GM12874 (cell line): ENCODE measurements around the gene SPATA16.

Experiments
- TF ChIP-seq, protein P1 (sequence below): IDR thresholded peaks from 2 replicates; pipeline ENCODE4 v1.5.1; 2011; ENCODE audit warnings: low read depth, mild to moderate bottlenecking, control low read depth, low read length, moderate library complexity; ENCODE audit not compliant: insufficient read depth

Gene SPATA16

GRCh38 chr3:172903642-172904320 lies 237.3 kb downstream of the SPATA16 start:
- TF ChIP-seq, protein P1, sequence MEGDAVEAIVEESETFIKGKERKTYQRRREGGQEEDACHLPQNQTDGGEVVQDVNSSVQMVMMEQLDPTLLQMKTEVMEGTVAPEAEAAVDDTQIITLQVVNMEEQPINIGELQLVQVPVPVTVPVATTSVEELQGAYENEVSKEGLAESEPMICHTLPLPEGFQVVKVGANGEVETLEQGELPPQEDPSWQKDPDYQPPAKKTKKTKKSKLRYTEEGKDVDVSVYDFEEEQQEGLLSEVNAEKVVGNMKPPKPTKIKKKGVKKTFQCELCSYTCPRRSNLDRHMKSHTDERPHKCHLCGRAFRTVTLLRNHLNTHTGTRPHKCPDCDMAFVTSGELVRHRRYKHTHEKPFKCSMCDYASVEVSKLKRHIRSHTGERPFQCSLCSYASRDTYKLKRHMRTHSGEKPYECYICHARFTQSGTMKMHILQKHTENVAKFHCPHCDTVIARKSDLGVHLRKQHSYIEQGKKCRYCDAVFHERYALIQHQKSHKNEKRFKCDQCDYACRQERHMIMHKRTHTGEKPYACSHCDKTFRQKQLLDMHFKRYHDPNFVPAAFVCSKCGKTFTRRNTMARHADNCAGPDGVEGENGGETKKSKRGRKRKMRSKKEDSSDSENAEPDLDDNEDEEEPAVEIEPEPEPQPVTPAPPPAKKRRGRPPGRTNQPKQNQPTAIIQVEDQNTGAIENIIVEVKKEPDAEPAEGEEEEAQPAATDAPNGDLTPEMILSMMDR = no peak

- TF ChIP-seq, protein P1 = no peak
Observed at GRCh38 chr3:172892158-172892557, 248.9 kb downstream of the SPATA16 start.

DNA sequence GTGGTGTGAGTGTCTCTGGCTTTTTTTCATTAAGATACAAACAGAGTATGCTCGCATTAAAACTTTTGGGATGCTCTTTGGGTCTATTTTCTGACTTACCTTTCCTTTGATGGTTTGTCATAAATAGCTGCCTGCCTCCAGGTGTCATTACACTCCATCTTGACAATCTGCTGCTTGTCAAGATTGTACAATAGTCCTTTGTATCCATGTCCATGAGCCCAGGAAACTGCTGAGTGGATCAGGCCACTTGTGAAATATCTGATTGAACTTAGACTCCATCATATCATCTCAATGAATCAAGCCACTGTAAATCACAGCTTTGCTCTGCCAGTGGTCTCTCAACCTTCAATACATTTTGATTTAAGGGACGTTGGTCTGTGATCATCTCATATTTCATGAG lies 255.3 kb downstream of the SPATA16 start:
- TF ChIP-seq, protein P1 = no peak

DNA sequence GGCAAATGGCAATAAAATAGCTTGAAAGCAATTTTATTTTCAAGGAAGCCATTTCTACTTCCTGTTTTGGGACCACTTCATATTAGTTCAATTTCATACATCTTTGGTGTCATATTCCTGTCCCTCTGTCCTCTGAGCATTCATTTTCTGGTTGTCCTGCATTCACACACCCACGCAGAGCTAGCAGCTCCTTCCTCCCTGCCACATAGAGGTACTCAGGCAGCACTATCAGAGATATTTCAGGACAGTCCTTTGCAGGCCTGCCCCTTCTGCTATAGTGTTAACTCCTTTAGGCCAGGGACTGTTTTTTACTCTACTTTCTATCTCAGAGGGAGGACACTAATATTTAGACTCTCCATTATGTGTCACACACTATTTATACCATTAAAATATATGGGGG lies 258.5 kb downstream of the SPATA16 start:
- TF ChIP-seq, protein P1 = no peak

- TF ChIP-seq, protein P1 = no peak
Observed at GRCh38 chr3:172877011-172877410, 264.0 kb downstream of the SPATA16 start.

- TF ChIP-seq, protein P1 = no peak
Observed at GRCh38 chr3:172876297-172876696, 264.7 kb downstream of the SPATA16 start.

DNA sequence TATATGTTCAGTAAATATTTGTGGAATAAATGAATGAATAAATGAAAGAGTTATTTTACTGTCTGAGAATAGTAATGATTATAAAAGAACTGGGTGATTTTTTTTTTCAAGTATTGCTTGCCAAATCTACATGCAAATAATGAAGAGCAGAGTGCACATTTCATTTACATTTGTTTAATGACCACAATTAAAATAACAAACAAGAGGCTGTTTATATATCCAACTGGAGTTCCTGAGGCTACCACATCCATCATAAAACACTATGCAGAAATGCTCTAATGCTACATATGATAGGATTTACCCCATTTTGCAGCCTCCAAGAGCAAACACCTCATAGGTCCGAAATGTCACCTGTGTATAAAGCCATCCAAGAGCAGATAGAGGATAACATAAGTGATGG lies 266.0 kb downstream of the SPATA16 start:
- TF ChIP-seq, protein P1 = no peak
